ENCODE measurements around the gene PAX8. TPM values are rescaled to one million over a fixed set of nuclear protein-coding genes. Genes with fewer than 3 reads are reported as not detected.

Gene PAX8
- total RNA-seq, 6 experiments from 2014 or later: 0.33 to 6.7 (median 5.1) TPM

- no peak for DNase-seq
- Mint-ChIP-seq H3K36me3 (ENCODE audit: low read depth) (no peaks in the 10 kb centered on the region), H3K9me3 (no peaks in the 10 kb centered on the region), H3K4me1 (ENCODE audit: low read depth) (peaks cover 9% of the 10 kb centered on the region), H3K27ac (no peak overlapping the region), H3K27me3 (ENCODE audit: insufficient read depth) (peaks cover 51% of the 10 kb centered on the region), H3K4me3 (no peak overlapping the region)
- TF ChIP-seq, protein P1, sequence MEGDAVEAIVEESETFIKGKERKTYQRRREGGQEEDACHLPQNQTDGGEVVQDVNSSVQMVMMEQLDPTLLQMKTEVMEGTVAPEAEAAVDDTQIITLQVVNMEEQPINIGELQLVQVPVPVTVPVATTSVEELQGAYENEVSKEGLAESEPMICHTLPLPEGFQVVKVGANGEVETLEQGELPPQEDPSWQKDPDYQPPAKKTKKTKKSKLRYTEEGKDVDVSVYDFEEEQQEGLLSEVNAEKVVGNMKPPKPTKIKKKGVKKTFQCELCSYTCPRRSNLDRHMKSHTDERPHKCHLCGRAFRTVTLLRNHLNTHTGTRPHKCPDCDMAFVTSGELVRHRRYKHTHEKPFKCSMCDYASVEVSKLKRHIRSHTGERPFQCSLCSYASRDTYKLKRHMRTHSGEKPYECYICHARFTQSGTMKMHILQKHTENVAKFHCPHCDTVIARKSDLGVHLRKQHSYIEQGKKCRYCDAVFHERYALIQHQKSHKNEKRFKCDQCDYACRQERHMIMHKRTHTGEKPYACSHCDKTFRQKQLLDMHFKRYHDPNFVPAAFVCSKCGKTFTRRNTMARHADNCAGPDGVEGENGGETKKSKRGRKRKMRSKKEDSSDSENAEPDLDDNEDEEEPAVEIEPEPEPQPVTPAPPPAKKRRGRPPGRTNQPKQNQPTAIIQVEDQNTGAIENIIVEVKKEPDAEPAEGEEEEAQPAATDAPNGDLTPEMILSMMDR (IDR thresholded peaks at IDR 0.05): no peak
Observed at GRCh38 chr2:113276216-113276760, 2.4 kb downstream of the PAX8 start.

DNA sequence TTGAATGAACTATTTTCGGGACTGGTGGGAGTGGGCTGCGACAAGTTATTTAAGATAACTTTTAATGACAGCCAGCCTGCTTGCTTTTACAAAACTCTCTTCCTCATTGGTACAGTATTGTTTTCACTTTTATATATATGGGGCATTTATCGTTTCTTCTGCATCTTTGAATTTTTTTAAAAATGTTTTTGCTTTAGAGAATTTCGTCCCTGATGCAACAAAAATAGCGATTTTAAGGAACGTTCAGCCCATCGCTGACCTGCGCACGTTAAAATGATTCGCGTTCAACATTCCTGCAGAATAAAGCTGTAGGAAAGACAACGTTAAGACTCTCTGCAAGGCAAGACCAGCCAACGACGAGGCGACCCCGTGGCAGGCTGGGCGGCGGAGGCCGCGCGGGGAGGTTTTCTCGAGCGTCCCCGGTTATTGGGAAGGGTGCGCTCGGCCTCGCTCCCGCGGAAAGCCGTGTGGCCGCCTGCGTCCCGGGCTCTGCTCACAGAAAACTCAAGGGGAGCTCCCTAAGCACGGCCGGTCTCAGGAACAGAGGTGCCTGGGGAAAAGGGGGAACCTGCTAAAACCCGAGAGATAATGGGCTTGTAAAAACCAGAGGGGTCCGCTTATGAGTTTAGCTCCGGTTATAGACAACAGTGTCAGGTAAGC is 3.0 kb downstream of the PAX8 start:
- no peak for DNase-seq
- Mint-ChIP-seq H3K4me3 (no peak overlapping the region), H3K36me3 (ENCODE audit: low read depth) (no peaks in the 10 kb centered on the region), H3K4me1 (ENCODE audit: low read depth) (peaks cover 9% of the 10 kb centered on the region), H3K27me3 (ENCODE audit: insufficient read depth) (peaks cover 57% of the 10 kb centered on the region), H3K27ac (no peak overlapping the region), H3K9me3 (no peaks in the 10 kb centered on the region)
- TF ChIP-seq, protein P1 (IDR thresholded peaks at IDR 0.05): no peak

DNA sequence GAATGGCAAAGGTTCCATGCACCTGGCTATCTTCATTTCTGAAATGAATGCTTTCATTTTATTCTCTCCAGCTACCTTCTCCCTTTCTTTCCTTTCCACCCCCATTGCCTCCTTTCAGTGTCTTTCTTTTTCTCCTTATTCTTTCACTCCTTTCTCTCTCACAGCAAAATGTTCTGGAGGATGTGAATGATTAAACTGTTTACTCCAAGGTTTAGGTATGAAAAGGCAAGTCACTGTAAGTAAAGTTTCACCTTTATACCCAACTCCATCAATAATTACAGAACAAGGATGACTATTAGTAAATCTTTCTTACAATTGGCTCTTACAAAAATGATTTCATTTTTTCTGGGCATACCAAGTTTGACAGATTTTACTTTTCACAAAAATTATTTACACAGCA is 4.3 kb downstream of the PAX8 start:
- no peak overlapping the region for H3K27ac Mint-ChIP-seq
- no peak for DNase-seq
- peaks cover 9% of the 10 kb centered on the region; the same call in 1 of the 2 replicates for H3K4me1 Mint-ChIP-seq (ENCODE audit: low read depth)
- H3K36me3 Mint-ChIP-seq (ENCODE audit: low read depth): no peaks in the 10 kb centered on the region
- peaks cover 67% of the 10 kb centered on the region for H3K27me3 Mint-ChIP-seq (ENCODE audit: insufficient read depth)
- TF ChIP-seq, protein P1 (IDR thresholded peaks at IDR 0.05): no peak
- H3K4me3 Mint-ChIP-seq: no peak overlapping the region
- H3K9me3 Mint-ChIP-seq: no peaks in the 10 kb centered on the region

DNA sequence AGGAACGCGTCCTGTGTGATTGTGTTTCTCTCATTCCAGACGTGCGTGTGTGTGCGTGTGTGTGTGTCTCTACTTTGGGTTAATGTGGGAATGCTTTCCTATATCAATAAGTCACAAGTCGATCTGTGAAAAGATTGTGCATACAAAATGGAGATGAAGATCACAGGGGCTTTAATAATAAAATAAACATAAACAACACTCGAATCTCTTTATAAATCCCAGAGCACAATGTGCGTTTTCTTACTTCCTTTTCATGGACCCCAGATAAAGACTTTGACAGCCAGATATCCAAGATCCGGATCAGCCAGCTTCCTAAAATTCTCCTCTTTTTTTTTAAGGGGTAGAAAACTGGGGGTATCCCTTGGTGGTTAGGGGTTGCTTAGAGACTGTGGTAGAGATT is 4.7 kb downstream of the PAX8 start:
- Mint-ChIP-seq H3K27me3 (ENCODE audit: insufficient read depth) (peaks cover 70% of the 10 kb centered on the region), H3K4me3 (no peak overlapping the region), H3K9me3 (no peaks in the 10 kb centered on the region), H3K36me3 (ENCODE audit: low read depth) (no peaks in the 10 kb centered on the region), H3K4me1 (ENCODE audit: low read depth) (peaks cover 9% of the 10 kb centered on the region; the same call in 1 of the 2 replicates), H3K27ac (no peak overlapping the region)
- TF ChIP-seq, protein P1 (IDR thresholded peaks at IDR 0.05): no peak
- DNase-seq: no peak

GRCh38 chr2:113273027-113273551 is 5.6 kb downstream of the PAX8 start:
- H3K9me3 Mint-ChIP-seq: no peaks in the 10 kb centered on the region
- H3K27ac Mint-ChIP-seq: no peak overlapping the region
- TF ChIP-seq, protein P1 (IDR thresholded peaks at IDR 0.05): no peak; the same call in 1 of the 2 replicates
- DNase-seq: peak; percentile 49
- no peaks in the 10 kb centered on the region for H3K36me3 Mint-ChIP-seq (ENCODE audit: low read depth)
- peaks cover 9% of the 10 kb centered on the region; the same call in 1 of the 2 replicates for H3K4me1 Mint-ChIP-seq (ENCODE audit: low read depth)
- no peak overlapping the region; the same call in 1 of the 2 replicates for H3K4me3 Mint-ChIP-seq
- H3K27me3 Mint-ChIP-seq (ENCODE audit: insufficient read depth): peaks cover 76% of the 10 kb centered on the region

Measured in HFFc6 (cell line).